Activated T-cell treated with anti-CD3 and anti-CD28 coated beads, Interleukin-2, amount 50 U/mL, for 4 hours (primary cell): ENCODE data around the gene DPM1. TPM values are rescaled to one million over a fixed set of nuclear protein-coding genes. Genes with fewer than 3 reads are reported as not detected.

ENCODE experiments used
- ATAC-seq, 2 donors: fragments of 200-7000 bp; cut with Tn5 transposase; one replicate each; pipeline ENCODE4 v1.10.0; 2021
- DNase-seq: peaks from one replicate; pipeline ENCODE4 v3.0.0-alpha.2; 2020
- H3K27me3 Mint-ChIP-seq: one replicate; pipeline ENCODE4 v1.8.0; 2021; ENCODE audit warnings: low read depth, mixed read lengths
- H3K36me3 Mint-ChIP-seq: one replicate; pipeline ENCODE4 v1.8.0; 2022; ENCODE audit warnings: mixed read lengths; ENCODE audit not compliant: insufficient read depth
- H3K4me1 Mint-ChIP-seq: one replicate; pipeline ENCODE4 v1.8.0; 2021; ENCODE audit warnings: low read depth, mixed read lengths
- H3K4me3 Mint-ChIP-seq: one replicate; pipeline ENCODE4 v1.8.0; 2021; ENCODE audit warnings: mild to moderate bottlenecking, moderate library complexity, mixed read lengths
- H3K9me3 Mint-ChIP-seq: one replicate; pipeline ENCODE4 v1.8.0; 2021; ENCODE audit warnings: mixed read lengths
- total RNA-seq, 3 donors: library from RNA; stranded (reverse); gene quantifications; one replicate each; pipeline ENCODE4 v1.2.1, GENCODE V29; 2021

Gene DPM1
- 10 to 100 TPM; 66.4 to 73.4 (median 70.9) TPM for total RNA-seq

- Mint-ChIP-seq H3K36me3 (peaks cover 19% of the 10 kb centered on the region), H3K27me3 (no peaks in the 10 kb centered on the region), H3K4me3 (peak within 1 kb of the TSS; percentile 97), H3K4me1 (peaks cover 58% of the 10 kb centered on the region), H3K9me3 (no peaks in the 10 kb centered on the region)
- ATAC-seq: peak; percentile 87 to 88
- peak; percentile 80 for DNase-seq
Measured at GRCh38 chr20:50957798-50958614, at the start of gene DPM1. Gene DPM1, minus strand, starts transcription at chr20:50958532. Its CDS starts 9 bp downstream, at chr20:50958523.

GRCh38 chr20:51005214-51005613 is 46.9 kb upstream of the DPM1 start:
- no peak for ATAC-seq
- DNase-seq: no peak
- Mint-ChIP-seq H3K27me3 (peaks cover 26% of the 10 kb centered on the region), H3K4me1 (no peaks in the 10 kb centered on the region), H3K4me3 (no peak overlapping the region), H3K36me3 (no peaks in the 10 kb centered on the region), H3K9me3 (no peaks in the 10 kb centered on the region)

GRCh38 chr20:51004781-51005180 is 46.4 kb upstream of the DPM1 start:
- no peaks in the 10 kb centered on the region for H3K36me3 Mint-ChIP-seq
- H3K4me1 Mint-ChIP-seq: no peaks in the 10 kb centered on the region
- H3K4me3 Mint-ChIP-seq: no peak overlapping the region
- peaks cover 27% of the 10 kb centered on the region for H3K27me3 Mint-ChIP-seq
- DNase-seq (no peak), ATAC-seq (no peak)
- no peaks in the 10 kb centered on the region for H3K9me3 Mint-ChIP-seq

DNA sequence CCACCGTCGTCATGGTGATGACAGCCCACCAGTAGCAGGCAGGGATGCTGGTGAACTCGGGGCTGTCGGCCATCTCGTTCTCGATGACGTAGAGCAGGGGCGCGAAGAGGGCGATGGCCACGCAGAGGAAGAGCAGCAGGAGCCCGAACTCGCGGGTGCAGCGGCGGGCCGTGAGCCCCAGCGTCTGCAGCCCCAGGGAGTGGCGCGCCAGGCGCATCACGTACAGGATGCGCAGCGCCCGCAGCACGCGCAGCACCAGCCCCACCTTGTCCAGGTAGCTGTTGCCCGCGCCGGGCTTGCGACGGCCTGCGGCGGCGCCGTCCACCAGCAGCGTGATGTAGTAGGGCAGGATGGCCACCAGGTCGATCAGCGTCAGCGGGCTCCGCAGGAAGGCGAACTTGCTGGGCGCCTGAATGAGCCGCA is 46.0 kb upstream of the DPM1 start:
- H3K36me3 Mint-ChIP-seq: no peaks in the 10 kb centered on the region
- ATAC-seq (no peak), DNase-seq (no peak)
- H3K27me3 Mint-ChIP-seq: peaks cover 29% of the 10 kb centered on the region
- H3K4me1 Mint-ChIP-seq: no peaks in the 10 kb centered on the region
- no peaks in the 10 kb centered on the region for H3K9me3 Mint-ChIP-seq
- no peak overlapping the region for H3K4me3 Mint-ChIP-seq

GRCh38 chr20:51003753-51004152 is 45.4 kb upstream of the DPM1 start:
- H3K9me3 Mint-ChIP-seq: no peaks in the 10 kb centered on the region
- peaks cover 34% of the 10 kb centered on the region for H3K27me3 Mint-ChIP-seq
- ATAC-seq: no peak

DNA sequence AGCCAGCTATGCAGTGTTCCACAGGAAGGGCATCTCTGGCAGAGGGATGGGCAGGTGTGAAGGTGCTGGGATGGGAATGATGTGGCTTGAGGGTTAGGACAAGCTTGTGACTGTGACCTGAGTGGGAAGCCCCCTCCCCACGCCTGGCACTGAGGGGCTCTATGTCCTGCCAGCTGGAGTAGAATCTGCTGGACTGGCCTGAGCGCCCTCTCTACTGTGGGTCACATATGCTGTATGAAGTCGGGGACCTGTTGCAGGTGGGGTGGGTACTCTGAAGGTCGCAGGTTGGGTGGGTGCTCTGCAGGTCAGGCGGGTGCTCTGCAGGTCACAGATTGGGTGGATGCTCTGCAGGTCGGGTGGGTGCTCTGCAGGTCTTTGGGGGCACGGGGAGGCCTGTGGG is 44.3 kb upstream of the DPM1 start:
- Mint-ChIP-seq H3K4me1 (no peaks in the 10 kb centered on the region), H3K36me3 (no peaks in the 10 kb centered on the region), H3K9me3 (no peaks in the 10 kb centered on the region), H3K4me3 (no peak overlapping the region), H3K27me3 (peaks cover 40% of the 10 kb centered on the region)
- no peak for ATAC-seq
- DNase-seq: no peak

More at GRCh38 chr20:51003753-51004152, 45.4 kb upstream of the DPM1 start:
- Mint-ChIP-seq H3K4me1 (no peaks in the 10 kb centered on the region), H3K4me3 (no peak overlapping the region), H3K36me3 (no peaks in the 10 kb centered on the region)
- DNase-seq: no peak

DNA sequence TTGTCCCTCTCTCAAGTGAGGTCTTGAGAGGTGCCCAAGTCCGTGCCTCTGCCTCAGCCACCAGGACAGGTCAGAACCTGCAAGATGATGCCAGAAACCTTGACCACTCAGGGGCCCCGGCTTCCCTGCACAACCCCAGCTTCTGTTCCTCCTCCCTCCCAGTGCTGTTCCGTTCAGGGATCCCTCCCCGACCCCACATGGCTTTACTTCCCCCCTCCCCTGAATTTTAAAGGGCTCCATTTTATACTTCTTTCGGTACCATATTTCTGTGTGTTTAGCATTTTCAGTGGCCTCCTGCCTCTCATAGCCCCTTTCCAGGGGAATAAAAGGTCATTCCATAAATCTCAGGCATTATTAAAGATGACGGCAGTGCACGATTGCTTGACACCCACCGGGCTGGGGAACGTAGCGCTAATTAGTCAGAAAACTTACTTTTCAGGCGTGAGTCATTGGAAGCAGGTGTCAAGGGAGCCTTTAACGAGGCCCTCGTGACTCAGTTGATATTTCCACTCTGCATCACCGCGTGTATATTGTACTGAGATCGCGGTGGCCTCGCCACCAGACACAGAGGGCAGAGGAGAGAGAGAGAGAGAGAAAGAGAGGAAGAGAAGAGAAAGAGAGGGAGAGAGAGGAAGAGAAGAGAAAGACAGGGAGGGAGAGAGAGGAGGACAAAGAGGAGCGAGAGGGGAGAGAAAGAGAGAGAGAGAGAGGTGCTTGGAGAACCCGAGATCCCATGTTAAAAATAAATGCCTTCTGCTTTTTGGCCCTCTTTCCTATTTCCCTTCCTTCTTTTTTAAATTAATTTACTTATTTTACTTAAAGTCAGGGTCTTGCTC is 43.3 kb upstream of the DPM1 start:
- DNase-seq: no peak

GRCh38 chr20:50999355-50999754 is 41.0 kb upstream of the DPM1 start:
- no peaks in the 10 kb centered on the region for H3K4me1 Mint-ChIP-seq
- DNase-seq (no peak), ATAC-seq (no peak)
- H3K36me3 Mint-ChIP-seq: no peaks in the 10 kb centered on the region
- no peak overlapping the region for H3K4me3 Mint-ChIP-seq
- peaks cover 33% of the 10 kb centered on the region for H3K27me3 Mint-ChIP-seq
- H3K9me3 Mint-ChIP-seq: no peaks in the 10 kb centered on the region

More for the DNA sequence above, 43.3 kb upstream of the DPM1 start:
- Mint-ChIP-seq H3K36me3 (no peaks in the 10 kb centered on the region), H3K4me3 (no peak overlapping the region), H3K27me3 (peaks cover 40% of the 10 kb centered on the region), H3K9me3 (no peaks in the 10 kb centered on the region), H3K4me1 (no peaks in the 10 kb centered on the region)
- ATAC-seq: peak in 1 of 2 donors; percentile 72

DNA sequence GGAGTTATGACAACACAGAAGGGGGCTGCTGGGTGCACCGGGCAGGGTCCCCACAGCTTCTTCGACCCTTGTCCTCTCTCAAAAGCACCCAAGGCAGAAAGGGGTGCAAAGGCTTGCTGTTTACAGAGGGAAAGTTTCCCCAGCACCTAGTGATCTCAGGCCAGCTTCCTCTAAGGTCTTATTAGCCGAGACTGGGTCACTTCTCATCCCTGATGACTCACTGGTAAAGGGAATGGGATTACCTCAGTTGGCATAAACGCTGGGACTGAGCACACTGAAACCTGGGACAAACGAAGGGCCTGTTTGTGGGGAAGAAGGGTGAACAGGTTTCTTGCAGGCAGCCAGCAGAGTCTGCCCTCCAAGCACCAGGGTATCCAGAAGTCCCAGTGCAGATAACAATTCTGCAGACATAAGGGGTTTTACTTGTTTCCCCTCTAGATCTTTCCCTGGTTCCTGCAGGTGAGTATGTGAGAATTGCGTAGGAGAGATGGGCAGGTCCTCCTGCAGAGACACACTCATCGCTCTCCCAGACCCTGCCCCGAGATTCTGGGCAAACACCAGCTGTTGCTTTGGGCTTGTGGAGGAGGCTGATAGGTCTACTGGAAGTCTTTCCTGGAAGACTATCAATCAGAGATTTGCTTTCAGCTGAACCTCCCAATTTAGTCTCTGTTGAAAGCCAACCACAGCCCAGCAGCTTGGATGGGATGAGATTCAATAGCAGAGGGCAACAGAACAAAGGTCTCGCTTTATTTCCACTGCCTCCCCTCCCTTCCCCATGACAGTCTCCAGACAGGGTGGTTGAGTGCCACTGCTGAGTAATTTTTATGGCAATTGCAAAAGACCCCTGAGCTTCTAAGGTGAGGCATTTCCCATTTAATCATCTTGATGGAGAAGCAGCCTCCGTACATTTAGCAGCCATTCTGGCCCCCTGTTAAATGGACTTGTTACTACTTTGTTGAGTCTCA is 38.9 kb upstream of the DPM1 start:
- H3K9me3 Mint-ChIP-seq: no peaks in the 10 kb centered on the region
- no peak overlapping the region for H3K4me3 Mint-ChIP-seq
- H3K27me3 Mint-ChIP-seq: peaks cover 26% of the 10 kb centered on the region
- no peaks in the 10 kb centered on the region for H3K4me1 Mint-ChIP-seq
- DNase-seq (no peak), ATAC-seq (no peak)
- no peaks in the 10 kb centered on the region for H3K36me3 Mint-ChIP-seq

DNA sequence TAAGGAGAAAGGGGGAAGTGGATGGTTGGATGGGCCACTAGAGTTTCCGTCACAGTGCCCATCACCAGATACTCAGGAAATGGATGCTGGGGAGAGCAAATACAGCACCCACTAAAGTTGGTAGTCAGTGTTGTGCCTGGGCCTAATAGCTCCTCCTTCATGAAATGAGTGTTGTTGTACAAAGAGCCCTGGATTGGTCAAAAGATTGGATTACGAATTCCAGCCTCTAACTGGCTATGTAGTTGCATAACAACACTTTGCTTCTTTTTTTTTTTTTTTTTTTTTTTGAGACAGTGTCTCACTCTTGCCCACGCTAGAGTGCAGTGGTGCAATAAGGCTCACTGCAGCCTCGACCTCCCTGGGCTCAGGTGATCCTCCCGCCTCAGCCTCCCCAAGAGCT is 37.2 kb upstream of the DPM1 start:
- no peaks in the 10 kb centered on the region for H3K36me3 Mint-ChIP-seq
- H3K9me3 Mint-ChIP-seq: no peaks in the 10 kb centered on the region
- ATAC-seq (no peak), DNase-seq (no peak)
- no peak overlapping the region for H3K4me3 Mint-ChIP-seq
- no peaks in the 10 kb centered on the region for H3K4me1 Mint-ChIP-seq
- H3K27me3 Mint-ChIP-seq: peaks cover 19% of the 10 kb centered on the region

GRCh38 chr20:50993876-50994275 is 35.5 kb upstream of the DPM1 start:
- ATAC-seq (no peak), DNase-seq (no peak)
- Mint-ChIP-seq H3K4me1 (no peaks in the 10 kb centered on the region), H3K4me3 (no peak overlapping the region), H3K9me3 (no peaks in the 10 kb centered on the region), H3K27me3 (peaks cover 7% of the 10 kb centered on the region), H3K36me3 (no peaks in the 10 kb centered on the region)

GRCh38 chr20:50992733-50993457 is 34.6 kb upstream of the DPM1 start:
- DNase-seq: no peak
- Mint-ChIP-seq H3K27me3 (no peaks in the 10 kb centered on the region), H3K4me1 (no peaks in the 10 kb centered on the region), H3K9me3 (no peaks in the 10 kb centered on the region), H3K4me3 (no peak overlapping the region), H3K36me3 (no peaks in the 10 kb centered on the region)
- ATAC-seq: peak; percentile 98 to 100

DNA sequence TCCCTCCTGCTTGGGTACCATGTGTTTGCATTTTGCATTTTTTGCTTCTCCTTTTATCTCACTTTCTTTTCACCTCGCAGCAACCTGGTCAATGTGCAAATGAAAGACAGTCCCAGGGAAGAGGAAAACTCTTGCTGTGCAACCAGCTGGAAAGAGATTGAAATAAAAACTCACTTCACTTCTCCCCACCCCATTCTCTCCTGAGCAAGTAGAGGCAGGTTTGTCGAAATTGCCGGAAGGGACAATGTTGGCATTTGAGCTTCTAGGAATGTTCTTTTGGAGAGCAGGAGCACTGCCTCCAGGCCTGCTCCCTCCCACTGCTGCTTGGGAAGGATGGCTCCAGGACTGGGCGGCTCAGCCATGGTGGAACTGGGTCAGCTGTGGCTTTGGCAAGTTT is 34.0 kb upstream of the DPM1 start:
- H3K36me3 Mint-ChIP-seq: no peaks in the 10 kb centered on the region
- no peaks in the 10 kb centered on the region for H3K9me3 Mint-ChIP-seq
- ATAC-seq (no peak), DNase-seq (no peak)
- no peak overlapping the region for H3K4me3 Mint-ChIP-seq
- peaks cover 3% of the 10 kb centered on the region for H3K27me3 Mint-ChIP-seq
- no peaks in the 10 kb centered on the region for H3K4me1 Mint-ChIP-seq
